OCI-LY1 (cell line): Measurements from ENCODE around the gene ATP9B.

Source experiments
- H2AFZ ChIP-seq: fragments of 200-600 bp; sonication (generic), shearing (Covaris generic); 2 replicates; pipeline ENCODE4 v1.6.0; 2014; ENCODE audit warnings: antibody characterized with exemption, mild to moderate bottlenecking, low read length
- H3F3A ChIP-seq: fragments of 200-600 bp; sonication (generic), shearing (Covaris generic); 2 replicates; pipeline ENCODE4 v1.6.0; 2014; ENCODE audit warnings: mild to moderate bottlenecking, antibody characterized with exemption, low read length, moderate library complexity; ENCODE audit not compliant: insufficient read depth
- H3K27ac ChIP-seq: fragments of 200-600 bp; sonication (generic); 2 replicates; pipeline ENCODE4 v1.5.1; 2014; ENCODE audit warnings: low read length, mixed run types, mild to moderate bottlenecking, low read depth; ENCODE audit not compliant: poor library complexity, severe bottlenecking
- H3K27me3 ChIP-seq: fragments of 200-600 bp; sonication (generic); 2 replicates; pipeline ENCODE4 v1.6.0; 2014; ENCODE audit warnings: antibody characterized with exemption, mild to moderate bottlenecking, low read length, moderate library complexity; ENCODE audit not compliant: insufficient read depth
- H3K36me3 ChIP-seq: fragments of 200-600 bp; sonication (generic); 2 replicates; pipeline ENCODE4 v1.6.1; 2014; ENCODE audit warnings: mild to moderate bottlenecking, antibody characterized with exemption, low read length, moderate library complexity, mixed read lengths; ENCODE audit not compliant: insufficient read depth
- H3K4me1 ChIP-seq: fragments of 200-600 bp; sonication (generic); 2 replicates; pipeline ENCODE4 v1.5.1; 2014; ENCODE audit warnings: mild to moderate bottlenecking, low read length, moderate library complexity; ENCODE audit not compliant: insufficient read depth, severe bottlenecking
- H3K4me2 ChIP-seq: fragments of 200-600 bp; sonication (generic), shearing (Covaris generic); 2 replicates; pipeline ENCODE4 v1.6.1; 2014; ENCODE audit warnings: low read length
- H3K4me3 ChIP-seq: fragments of 200-600 bp; sonication (generic); 2 replicates; pipeline ENCODE4 v1.5.1; 2014; ENCODE audit warnings: low read length, low read depth, mild to moderate bottlenecking, mixed read lengths; ENCODE audit not compliant: poor library complexity, severe bottlenecking
- H3K79me2 ChIP-seq: fragments of 200-600 bp; shearing (Covaris generic); 2 replicates; pipeline ENCODE4 v1.6.1; 2016; ENCODE audit warnings: mixed run types, low read length, mixed read lengths; ENCODE audit not compliant: insufficient read depth
- H3K9ac ChIP-seq: fragments of 200-600 bp; sonication (generic), shearing (Covaris generic); 2 replicates; pipeline ENCODE4 v1.6.1; 2014; ENCODE audit warnings: mild to moderate bottlenecking, low read length, mixed read lengths
- H3K9me2 ChIP-seq: fragments of 200-600 bp; sonication (generic), shearing (Covaris generic); 2 replicates; pipeline ENCODE4 v1.6.1; 2014; ENCODE audit warnings: low read depth, mild to moderate bottlenecking, low read length, mixed read lengths
- H3K9me3 ChIP-seq: fragments of 200-600 bp; shearing (Covaris generic); 2 replicates; pipeline ENCODE4 v1.6.1; 2014; ENCODE audit warnings: low read length, mixed read lengths
- H4K20me1 ChIP-seq: fragments of 200-600 bp; sonication (generic), shearing (Covaris generic); 2 replicates; pipeline ENCODE4 v1.6.0; 2016; ENCODE audit warnings: mild to moderate bottlenecking, low read length; ENCODE audit not compliant: insufficient read depth
- CTCF ChIP-seq: fragments of 200-600 bp; sonication (generic), shearing (Covaris generic); IDR thresholded peaks from 2 replicates; pipeline ENCODE4 v1.5.1; 2017; ENCODE audit warnings: mild to moderate bottlenecking, antibody characterized with exemption, low read length, moderate library complexity, mixed read lengths
- EZH2 ChIP-seq: fragments of 200-600 bp; sonication (generic), shearing (Covaris generic); IDR thresholded peaks from 2 replicates; pipeline ENCODE4 v1.8.0; 2017; ENCODE audit warnings: borderline replicate concordance, mixed run types, mild to moderate bottlenecking, antibody characterized with exemption, low read length, moderate library complexity, mixed read lengths

ATP9B gene

DNA sequence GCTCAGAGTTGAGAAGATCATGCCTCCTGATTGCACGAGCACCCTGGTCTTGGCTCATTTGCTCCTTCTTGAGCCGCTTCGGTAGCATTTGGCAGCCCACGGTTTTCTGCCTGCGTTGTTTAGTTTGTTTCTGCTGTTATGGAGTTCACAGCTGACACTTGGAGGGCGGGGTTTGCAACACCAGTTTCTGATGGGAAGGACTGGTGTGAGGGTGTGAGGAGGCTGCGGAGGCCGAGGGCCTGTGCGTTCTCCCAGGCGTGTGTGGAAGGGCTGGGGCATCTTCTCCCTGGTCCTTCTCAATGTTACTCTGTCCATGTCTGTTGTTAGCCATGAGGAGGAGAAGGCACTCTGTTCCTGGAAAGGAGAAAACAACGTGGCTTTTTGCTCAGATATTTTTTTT, 349.4 kb downstream of the ATP9B start:
- Histone ChIP-seq H3K9me2 (no peaks in the 10 kb centered on the region), H3K4me1 (no peaks in the 10 kb centered on the region), H3K4me2 (no peak overlapping the region), H2AFZ (no peak overlapping the region), H3K4me3 (no peak overlapping the region), H3K27me3 (no peaks in the 10 kb centered on the region), H3K9ac (no peak overlapping the region), H3K27ac (no peak overlapping the region), H3K36me3 (peaks cover 90% of the 10 kb centered on the region), H3K9me3 (no peaks in the 10 kb centered on the region), H3K79me2 (peaks cover 46% of the 10 kb centered on the region), H3F3A (no peaks in the 10 kb centered on the region), H4K20me1 (no peaks in the 10 kb centered on the region)
- TF ChIP-seq CTCF (no peak), EZH2 (no peak)

DNA sequence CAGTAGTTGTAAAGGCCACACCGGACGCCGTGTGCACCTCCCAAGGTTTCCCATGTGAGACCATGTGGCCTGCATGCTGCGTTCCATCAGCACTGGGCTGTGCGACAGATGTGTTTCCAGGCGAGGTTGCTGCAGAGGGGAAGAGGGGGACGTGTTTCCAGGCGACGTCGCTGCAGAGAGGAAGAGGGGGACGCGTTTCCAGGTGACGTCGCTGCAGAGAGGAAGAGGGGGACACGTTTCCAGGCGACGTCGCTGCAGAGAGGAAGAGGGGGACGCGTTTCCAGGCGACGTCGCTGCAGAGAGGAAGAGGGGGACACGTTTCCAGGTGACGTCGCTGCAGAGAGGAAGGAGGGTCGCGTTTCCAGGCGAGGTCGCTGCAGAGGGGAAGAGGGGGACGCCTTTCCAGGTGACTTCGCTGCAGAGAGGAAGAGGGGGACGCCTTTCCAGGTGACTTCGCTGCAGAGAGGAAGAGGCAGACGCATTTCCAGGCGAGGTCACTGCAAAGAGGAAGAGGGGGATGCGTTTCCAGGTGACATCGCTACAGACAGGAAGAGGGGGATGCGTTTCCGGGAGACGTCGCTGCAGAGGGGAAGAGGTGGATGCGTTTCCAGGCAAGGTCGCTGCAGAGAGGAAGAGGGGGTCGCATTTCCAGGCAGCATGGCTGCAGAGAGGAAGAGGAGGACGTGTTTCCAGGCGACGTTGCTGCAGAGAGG, 351.0 kb downstream of the ATP9B start:
- Histone ChIP-seq H3K4me2 (no peak overlapping the region), H3K79me2 (peaks cover 39% of the 10 kb centered on the region), H3K9me2 (no peaks in the 10 kb centered on the region), H3F3A (no peaks in the 10 kb centered on the region; the same call in 1 of the 2 replicates), H3K36me3 (peaks cover 90% of the 10 kb centered on the region), H3K27me3 (no peaks in the 10 kb centered on the region), H3K4me1 (no peaks in the 10 kb centered on the region), H3K27ac (no peak overlapping the region), H3K4me3 (no peak overlapping the region), H3K9ac (no peak overlapping the region), H2AFZ (no peak overlapping the region), H4K20me1 (no peaks in the 10 kb centered on the region), H3K9me3 (no peaks in the 10 kb centered on the region)
- TF ChIP-seq CTCF = no peak
- no peak for TF ChIP-seq EZH2

DNA sequence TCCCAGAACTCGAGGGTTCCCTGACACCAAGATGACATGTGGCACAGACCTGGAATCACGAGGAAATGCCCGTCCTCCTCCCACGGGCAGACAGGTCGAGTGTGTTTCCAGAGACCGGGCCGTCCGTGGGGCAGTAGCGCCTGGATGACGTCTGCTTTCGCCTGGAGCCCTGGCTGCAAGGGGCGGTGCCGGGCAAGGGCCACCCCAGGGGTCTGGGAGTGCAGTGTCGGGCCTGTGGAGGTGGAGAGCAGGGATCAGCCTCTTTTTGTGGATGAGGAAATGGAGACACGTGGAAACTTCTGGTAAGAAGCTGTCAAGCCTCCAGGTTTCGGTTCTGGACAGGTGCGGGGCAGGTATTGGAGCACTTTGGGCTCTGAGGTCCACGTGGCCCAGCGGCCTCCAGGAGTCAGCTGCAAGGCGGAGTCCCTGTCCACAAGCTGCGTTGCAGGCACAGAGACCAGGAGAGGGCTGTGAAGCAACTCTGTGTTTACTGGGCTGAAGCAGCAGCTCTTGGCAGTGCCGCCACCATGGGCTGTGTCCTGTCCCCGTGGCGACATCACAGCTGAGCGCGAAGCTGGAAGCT, 352.2 kb downstream of the ATP9B start:
- no peaks in the 10 kb centered on the region for H3K9me3 ChIP-seq
- peaks cover 39% of the 10 kb centered on the region for H3K79me2 ChIP-seq
- H3K36me3 ChIP-seq = peaks cover 91% of the 10 kb centered on the region
- no peak for TF ChIP-seq CTCF
- no peak for TF ChIP-seq EZH2
- H3K9ac ChIP-seq = no peak overlapping the region
- H4K20me1 ChIP-seq = no peaks in the 10 kb centered on the region
- H3K4me2 ChIP-seq = no peak overlapping the region
- H3K27ac ChIP-seq = no peak overlapping the region
- H3K27me3 ChIP-seq = no peaks in the 10 kb centered on the region
- no peak overlapping the region for H3K4me3 ChIP-seq
- H3K4me1 ChIP-seq = no peaks in the 10 kb centered on the region
- H3K9me2 ChIP-seq = no peaks in the 10 kb centered on the region
- no peak overlapping the region for H2AFZ ChIP-seq
- H3F3A ChIP-seq = no peaks in the 10 kb centered on the region; the same call in 1 of the 2 replicates
